Parathyroid adenoma (tissue), 2 donors: ENCODE data around the gene NTPCR.

Experiments used
- H2AFZ ChIP-seq: fragments of 300-600 bp; sonication (generic); one replicate; pipeline ENCODE4 v1.7.0; 2017; ENCODE audit warnings: antibody characterized with exemption, mild to moderate bottlenecking
- H3K27ac ChIP-seq: fragments of 300-600 bp; sonication (generic); one replicate; pipeline ENCODE4 v1.7.0; 2017
- H3K27me3 ChIP-seq: fragments of 300-600 bp; sonication (generic); one replicate; pipeline ENCODE4 v1.7.0; 2017; ENCODE audit warnings: low read length; ENCODE audit not compliant: control insufficient read depth, insufficient read depth
- H3K36me3 ChIP-seq: fragments of 300-600 bp; sonication (generic); one replicate; pipeline ENCODE4 v1.7.0; 2017; ENCODE audit warnings: low read length; ENCODE audit not compliant: control insufficient read depth, insufficient read depth
- H3K4me1 ChIP-seq: fragments of 300-600 bp; sonication (generic); one replicate; pipeline ENCODE4 v1.7.0; 2017; ENCODE audit warnings: control low read depth
- H3K4me2 ChIP-seq: fragments of 300-600 bp; sonication (generic); one replicate; pipeline ENCODE4 v1.7.0; 2017; ENCODE audit warnings: low read length
- H3K4me3 ChIP-seq: fragments of 300-600 bp; sonication (generic); one replicate; pipeline ENCODE4 v1.7.0; 2017; ENCODE audit warnings: low read depth, low read length
- H3K79me2 ChIP-seq: fragments of 300-600 bp; sonication (generic); one replicate; pipeline ENCODE4 v1.7.0; 2017; ENCODE audit warnings: control low read depth
- H3K9ac ChIP-seq: fragments of 300-600 bp; sonication (generic); one replicate; pipeline ENCODE4 v1.7.0; 2017; ENCODE audit warnings: mild to moderate bottlenecking
- H3K9me3 ChIP-seq: fragments of 300-600 bp; sonication (generic); one replicate; pipeline ENCODE4 v1.7.0; 2017; ENCODE audit warnings: low read length; ENCODE audit not compliant: control insufficient read depth
- CTCF ChIP-seq: fragments of 300-600 bp; sonication (generic); IDR thresholded peaks from one replicate; pipeline ENCODE4 v1.7.0; 2017; ENCODE audit warnings: antibody characterized with exemption, mild to moderate bottlenecking
- donor health status: primary hyperparathyroidism.

NTPCR gene

GRCh38 chr1:232988572-232989040 lies 38.2 kb downstream of the NTPCR start:
- TF ChIP-seq CTCF, result no peak
- H3K9ac ChIP-seq, result no peak overlapping the region
- no peak overlapping the region for H3K4me3 ChIP-seq
- no peaks in the 10 kb centered on the region for H3K4me1 ChIP-seq
- no peaks in the 10 kb centered on the region for H3K27me3 ChIP-seq
- H3K9me3 ChIP-seq, result no peaks in the 10 kb centered on the region
- no peak overlapping the region for H3K4me2 ChIP-seq
- no peaks in the 10 kb centered on the region for H3K79me2 ChIP-seq
- no peaks in the 10 kb centered on the region for H3K36me3 ChIP-seq
- H3K27ac ChIP-seq, result no peak overlapping the region
- no peak overlapping the region for H2AFZ ChIP-seq

- Histone ChIP-seq H3K4me2 (no peak overlapping the region), H3K79me2 (no peaks in the 10 kb centered on the region), H3K27ac (no peak overlapping the region), H3K4me1 (no peaks in the 10 kb centered on the region), H3K9me3 (no peaks in the 10 kb centered on the region), H3K9ac (no peak overlapping the region), H3K27me3 (no peaks in the 10 kb centered on the region), H3K4me3 (no peak overlapping the region), H3K36me3 (no peaks in the 10 kb centered on the region), H2AFZ (no peak overlapping the region)
- no peak for TF ChIP-seq CTCF
These were observed 40.0 kb downstream of the NTPCR start for GRCh38 chr1:232990176-232991128.

GRCh38 chr1:232991238-232991637 lies 40.8 kb downstream of the NTPCR start:
- no peaks in the 10 kb centered on the region for H3K79me2 ChIP-seq
- no peak overlapping the region for H3K4me2 ChIP-seq
- no peaks in the 10 kb centered on the region for H3K36me3 ChIP-seq
- no peak overlapping the region for H3K27ac ChIP-seq
- H3K9me3 ChIP-seq, result no peaks in the 10 kb centered on the region
- H2AFZ ChIP-seq, result no peak overlapping the region
- H3K9ac ChIP-seq, result no peak overlapping the region
- no peak overlapping the region for H3K4me3 ChIP-seq
- no peaks in the 10 kb centered on the region for H3K4me1 ChIP-seq
- no peak for TF ChIP-seq CTCF
- H3K27me3 ChIP-seq, result no peaks in the 10 kb centered on the region

- Histone ChIP-seq H3K4me2 (no peak overlapping the region), H3K79me2 (no peaks in the 10 kb centered on the region), H3K27ac (no peak overlapping the region), H3K4me1 (no peaks in the 10 kb centered on the region), H3K36me3 (no peaks in the 10 kb centered on the region), H3K9ac (no peak overlapping the region), H3K4me3 (no peak overlapping the region), H3K27me3 (no peaks in the 10 kb centered on the region), H3K9me3 (no peaks in the 10 kb centered on the region), H2AFZ (no peak overlapping the region)
- TF ChIP-seq CTCF, result no peak
These were observed 41.8 kb downstream of the NTPCR start for GRCh38 chr1:232992227-232992626.
